Measurements from ENCODE around the gene WDFY4. TPM values are rescaled to one million over a fixed set of nuclear protein-coding genes. Genes with fewer than 3 reads are reported as not detected.

The WDFY4 gene
- total and polyA plus RNA-seq, 9 of the 15 experiments (the other 6 are each of a cell fraction or from before 2014, with no cell fraction given) = 0.01 to 0.02 (median 0.01) TPM; not detected in 6

DNA sequence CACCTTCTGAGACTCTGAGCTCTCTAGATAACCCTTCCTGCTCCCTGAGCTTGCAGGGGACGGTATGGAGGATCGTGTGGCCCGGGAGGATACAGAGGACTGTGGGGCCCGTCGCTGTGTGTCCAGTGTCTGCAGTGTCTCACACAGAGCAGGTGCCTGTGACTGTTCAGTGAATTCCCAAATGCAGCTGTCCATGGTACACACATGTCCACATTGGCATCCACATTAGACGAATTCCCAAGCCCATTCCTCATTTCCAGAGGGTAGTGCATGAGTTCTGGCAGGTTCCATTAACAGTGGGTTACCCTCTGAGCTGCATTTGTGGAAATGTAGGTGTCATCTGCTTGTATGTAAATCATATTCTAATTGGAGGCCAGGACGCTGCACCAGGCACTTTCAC is 39.5 kb downstream of the WDFY4 start:
- no peak overlapping the region for H2AFZ ChIP-seq (ENCODE audit: low read depth, low read length)
- ATAC-seq (no peak; the same call in 2 of the 3 replicates), FAIRE-seq (no peak), DNase-seq (ENCODE audit: extremely low read depth in 1 of 4, low spot score in 3 of 4) (no peak)
- CTCF ChIA-PET (ENCODE audit: low intra/inter-chr PET ratio) = no interaction called here
- WGBS (ENCODE audit: insufficient coverage, low coverage, missing lambda C conversion rate) = 0% methylated on average over 7 of the region's 7 CpGs
- H3K27ac ChIP-seq (ENCODE audit: extremely low read depth, low read depth, low read length) = no peak overlapping the region
- no peaks in the 10 kb centered on the region for H3K9me1 ChIP-seq (ENCODE audit: control insufficient read depth, insufficient read depth, low read length)
- peaks cover 3 to 19% of the 10 kb centered on the region in 2 experiments; a peak in 3 of 5 replicates for H3K27me3 ChIP-seq (ENCODE audit: control insufficient read depth in 2 of 2, insufficient read depth in 2 of 2, low read length in 2 of 2)
- POLR2A ChIA-PET = interaction anchor here (0.7 to 1.2 kb wide), 2 partner anchors 13 to 535 kb away, joined by 3 read pairs; no protein-coding TSS in a partner anchor
- H4K20me1 ChIP-seq (replicated peaks; ENCODE audit: control insufficient read depth, insufficient read depth, low read length) = no peaks in the 10 kb centered on the region; the same call in 1 of the 2 replicates
- no peak overlapping the region for H3K9ac ChIP-seq (ENCODE audit: insufficient read depth in 1 of 2, low read depth in 2 of 2, low read length in 2 of 2)
- no TSS peak for BruUV-seq (replicated peaks)
- in situ Hi-C loops (cut with MboI) = no loop called here
- no peaks in the 10 kb centered on the region for H3K36me3 ChIP-seq (ENCODE audit: control insufficient read depth, insufficient read depth, low read length)
- H3K4me3 ChIP-seq = no peak overlapping the region
- TF ChIP-seq TRIM24 (IDR thresholded peaks at IDR 0.05) (no peak), ZBTB1 (CRISPR knock-in tag; IDR thresholded peaks at IDR 0.05; ENCODE audit: borderline replicate concordance, low read depth) (no peak), PHF21A (IDR thresholded peaks at IDR 0.05; ENCODE audit: borderline replicate concordance, low read depth) (no peak)
- TF ChIP-seq, protein P1, sequence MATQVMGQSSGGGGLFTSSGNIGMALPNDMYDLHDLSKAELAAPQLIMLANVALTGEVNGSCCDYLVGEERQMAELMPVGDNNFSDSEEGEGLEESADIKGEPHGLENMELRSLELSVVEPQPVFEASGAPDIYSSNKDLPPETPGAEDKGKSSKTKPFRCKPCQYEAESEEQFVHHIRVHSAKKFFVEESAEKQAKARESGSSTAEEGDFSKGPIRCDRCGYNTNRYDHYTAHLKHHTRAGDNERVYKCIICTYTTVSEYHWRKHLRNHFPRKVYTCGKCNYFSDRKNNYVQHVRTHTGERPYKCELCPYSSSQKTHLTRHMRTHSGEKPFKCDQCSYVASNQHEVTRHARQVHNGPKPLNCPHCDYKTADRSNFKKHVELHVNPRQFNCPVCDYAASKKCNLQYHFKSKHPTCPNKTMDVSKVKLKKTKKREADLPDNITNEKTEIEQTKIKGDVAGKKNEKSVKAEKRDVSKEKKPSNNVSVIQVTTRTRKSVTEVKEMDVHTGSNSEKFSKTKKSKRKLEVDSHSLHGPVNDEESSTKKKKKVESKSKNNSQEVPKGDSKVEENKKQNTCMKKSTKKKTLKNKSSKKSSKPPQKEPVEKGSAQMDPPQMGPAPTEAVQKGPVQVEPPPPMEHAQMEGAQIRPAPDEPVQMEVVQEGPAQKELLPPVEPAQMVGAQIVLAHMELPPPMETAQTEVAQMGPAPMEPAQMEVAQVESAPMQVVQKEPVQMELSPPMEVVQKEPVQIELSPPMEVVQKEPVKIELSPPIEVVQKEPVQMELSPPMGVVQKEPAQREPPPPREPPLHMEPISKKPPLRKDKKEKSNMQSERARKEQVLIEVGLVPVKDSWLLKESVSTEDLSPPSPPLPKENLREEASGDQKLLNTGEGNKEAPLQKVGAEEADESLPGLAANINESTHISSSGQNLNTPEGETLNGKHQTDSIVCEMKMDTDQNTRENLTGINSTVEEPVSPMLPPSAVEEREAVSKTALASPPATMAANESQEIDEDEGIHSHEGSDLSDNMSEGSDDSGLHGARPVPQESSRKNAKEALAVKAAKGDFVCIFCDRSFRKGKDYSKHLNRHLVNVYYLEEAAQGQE (IDR thresholded peaks at IDR 0.05; ENCODE audit: borderline replicate concordance) = peak; percentile 59
- TF ChIP-seq, protein P1 (CRISPR knock-in tag; IDR thresholded peaks at IDR 0.05; ENCODE audit: low read depth) = no peak
- no peak overlapping the region for H3K4me2 ChIP-seq (ENCODE audit: insufficient read depth, low read length)
- no peaks in the 10 kb centered on the region for H3K9me3 ChIP-seq (replicated peaks; ENCODE audit: control insufficient read depth, insufficient read depth, low read depth, low read length)
- H3K79me2 ChIP-seq (ENCODE audit: control insufficient read depth, insufficient read depth, low read length) = no peaks in the 10 kb centered on the region
- intact Hi-C loops (cut with micrococcal nuclease) = no loop called here
- no peaks in the 10 kb centered on the region for H3K4me1 ChIP-seq (replicated peaks in 1 of 2; ENCODE audit: control insufficient read depth in 2 of 2, insufficient read depth in 2 of 2, low read length in 2 of 2)
